HUDEP-2 (cell line): ENCODE data around the gene NAA15.
"Not testable (repeated sequence)": the region's sequence is repeated elsewhere in the genome, so short reads cannot be mapped to it uniquely, and the experiment has no call there.

ENCODE experiments used
- DNase-seq, 76 experiments: peaks; one replicate each; lab custom pipeline; 2025; ENCODE audit not compliant: unreplicated experiment in 76 of 76; lab: John Stamatoyannopoulos, UW

Gene NAA15

GRCh38 chr4:139443661-139444060 lies 142.4 kb downstream of the NAA15 start:
- peak in 42 of 76 experiments; percentile 1 to 86 (median 44) for DNase-seq

- not testable (repeated sequence) for DNase-seq
These were observed 143.6 kb downstream of the NAA15 start for GRCh38 chr4:139444881-139445280.

DNA sequence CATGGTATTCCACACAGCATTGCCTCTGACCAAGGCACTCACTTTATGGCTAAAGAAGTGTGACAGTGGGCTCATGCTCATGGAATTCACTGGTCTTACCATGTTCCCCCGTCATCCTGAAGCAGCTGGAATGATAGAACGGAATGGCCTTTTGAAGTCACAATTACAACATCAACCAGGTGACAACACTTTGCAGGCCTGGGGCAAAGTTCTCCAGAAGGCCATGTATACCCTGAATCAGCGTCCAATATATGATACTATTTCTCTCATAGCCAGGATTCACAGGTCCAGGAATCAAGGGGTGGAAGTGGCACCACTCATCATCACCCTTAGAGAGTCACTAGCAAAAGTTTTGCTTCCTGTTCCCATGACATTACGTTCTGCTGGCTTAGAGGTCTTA lies 145.8 kb downstream of the NAA15 start:
- DNase-seq, result not testable (repeated sequence)

DNA sequence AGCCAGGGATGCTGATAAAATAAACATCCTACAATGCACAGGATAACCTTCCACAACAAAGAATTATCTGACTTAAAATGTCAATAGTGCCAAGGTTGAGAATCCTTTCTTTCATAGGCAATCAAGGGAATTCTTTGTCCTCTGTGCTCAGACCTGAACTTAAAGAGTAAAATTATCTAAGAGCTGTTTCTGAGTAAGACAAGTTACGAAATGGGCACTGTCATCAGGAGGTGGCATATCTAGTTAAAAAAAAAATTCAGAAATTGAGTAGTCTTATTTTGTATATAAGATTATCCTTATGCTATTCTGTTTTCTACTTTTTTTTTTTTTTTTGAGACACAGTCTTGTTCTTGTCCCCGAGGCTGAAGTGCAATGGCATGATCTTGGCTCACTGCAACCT lies 149.3 kb downstream of the NAA15 start:
- no peak for DNase-seq

DNA sequence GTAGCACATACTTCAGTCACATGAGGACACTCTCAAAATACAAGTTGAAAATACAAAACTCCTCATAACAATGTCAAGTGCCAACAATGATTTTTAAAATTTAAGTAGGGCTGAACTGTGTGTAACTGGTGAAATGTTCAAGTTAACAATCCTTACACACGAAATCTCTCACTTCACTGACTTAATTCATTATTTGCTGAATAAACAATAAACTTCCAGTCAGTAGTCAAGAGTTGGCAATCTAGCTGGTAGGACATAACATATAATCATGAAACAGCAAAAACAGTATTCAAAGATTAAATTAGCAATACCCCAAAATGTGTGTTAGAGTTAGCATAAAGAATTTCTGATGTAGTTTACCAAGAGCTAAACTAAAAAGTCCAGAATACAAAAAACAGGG lies 150.7 kb downstream of the NAA15 start:
- DNase-seq, result no peak

DNA sequence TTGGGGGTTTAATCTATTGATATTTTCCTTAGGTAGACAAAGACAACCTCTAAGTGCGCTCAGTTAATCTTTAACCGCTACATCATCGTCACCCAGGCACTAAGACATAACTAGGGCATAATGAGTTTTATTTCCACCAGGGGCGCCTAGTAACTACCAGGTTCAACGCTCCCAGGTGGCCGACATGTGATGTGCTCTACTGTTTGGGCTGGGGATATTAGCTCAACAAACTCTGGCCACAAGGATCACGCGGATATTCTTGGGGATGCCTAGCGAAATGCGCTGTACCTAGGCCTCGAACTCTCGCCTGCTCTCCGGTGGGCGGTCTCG lies 151.7 kb downstream of the NAA15 start:
- peak in 44 of 76 experiments; percentile 4 to 91 (median 74) for DNase-seq

DNA sequence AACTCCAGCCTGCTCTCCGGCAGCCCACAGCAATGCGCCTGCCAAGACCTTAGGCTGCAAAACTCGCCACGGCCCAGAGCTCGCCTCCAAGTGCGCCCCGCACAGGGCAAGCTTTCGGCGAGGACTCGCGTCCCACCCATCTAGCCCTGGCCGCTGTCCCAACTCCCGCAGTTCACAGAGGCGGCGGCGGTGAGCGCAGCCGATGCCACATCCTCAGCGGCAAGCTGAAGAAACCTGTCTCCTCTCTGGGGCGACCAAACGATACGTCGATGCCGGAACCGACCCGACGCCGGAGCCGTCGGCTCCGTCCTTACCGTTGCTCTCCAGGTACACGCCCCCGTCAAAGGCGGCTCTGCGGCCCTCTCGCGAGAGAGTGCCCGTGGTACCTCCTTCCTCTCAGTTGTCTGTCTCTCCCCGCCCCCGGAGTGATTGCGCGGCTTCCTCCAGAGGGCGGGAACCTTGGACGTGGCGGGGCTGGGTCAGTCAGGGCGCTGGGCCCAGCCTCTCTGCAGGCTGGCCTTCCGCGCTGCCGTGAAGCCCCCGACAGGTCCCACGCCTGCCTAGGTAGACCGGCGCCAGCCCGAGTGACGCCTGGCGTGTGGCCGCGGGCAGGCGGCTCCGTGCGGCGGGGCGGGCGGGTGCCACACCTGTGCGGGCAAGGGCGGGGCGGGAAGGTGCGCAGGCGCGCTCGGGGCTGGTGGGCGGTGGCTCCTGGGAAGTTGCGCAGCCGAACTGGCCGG lies 152.2 kb downstream of the NAA15 start:
- peak; percentile 12 to 97 (median 93) for DNase-seq

- DNase-seq, result peak in 1 of 76 experiments; percentile 61
These were observed 153.1 kb downstream of the NAA15 start, which contains the start of gene RAB33B for GRCh38 chr4:139454111-139455045. Gene RAB33B, plus strand, starts transcription at chr4:139454121. Its CDS starts 75 bp downstream, at chr4:139454196.

- DNase-seq, result no peak
These were observed 153.8 kb downstream of the NAA15 start for GRCh38 chr4:139455126-139455538.

- DNase-seq, result no peak
These were observed 156.0 kb downstream of the NAA15 start for GRCh38 chr4:139457318-139457717.

GRCh38 chr4:139458543-139458942 lies 157.2 kb downstream of the NAA15 start:
- DNase-seq, result no peak

- DNase-seq, result no peak
These were observed 157.7 kb downstream of the NAA15 start for GRCh38 chr4:139458999-139459398.

DNA sequence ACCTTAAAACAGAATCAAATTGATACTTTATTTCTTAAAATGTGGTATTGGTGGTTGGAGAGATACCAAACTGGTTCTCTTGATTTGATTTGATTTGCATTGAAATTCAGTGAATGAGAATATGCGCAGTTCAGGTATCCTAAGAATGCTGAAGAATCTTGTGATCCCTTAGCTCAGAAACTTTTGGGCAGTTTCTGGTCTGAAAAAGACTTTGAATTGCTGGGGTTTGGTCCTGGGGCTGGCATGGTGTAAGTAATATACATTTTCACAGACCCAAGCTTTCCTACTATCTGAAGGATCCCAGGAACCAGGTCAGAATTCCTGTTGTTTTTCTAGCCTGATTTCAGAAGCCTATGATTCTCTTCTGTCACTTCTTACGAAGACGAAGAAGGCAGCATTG lies 159.3 kb downstream of the NAA15 start:
- no peak for DNase-seq

GRCh38 chr4:139461022-139461628 lies 159.8 kb downstream of the NAA15 start:
- no peak for DNase-seq

- not testable (repeated sequence) for DNase-seq
These were observed 163.2 kb downstream of the NAA15 start for GRCh38 chr4:139464512-139464911.

DNA sequence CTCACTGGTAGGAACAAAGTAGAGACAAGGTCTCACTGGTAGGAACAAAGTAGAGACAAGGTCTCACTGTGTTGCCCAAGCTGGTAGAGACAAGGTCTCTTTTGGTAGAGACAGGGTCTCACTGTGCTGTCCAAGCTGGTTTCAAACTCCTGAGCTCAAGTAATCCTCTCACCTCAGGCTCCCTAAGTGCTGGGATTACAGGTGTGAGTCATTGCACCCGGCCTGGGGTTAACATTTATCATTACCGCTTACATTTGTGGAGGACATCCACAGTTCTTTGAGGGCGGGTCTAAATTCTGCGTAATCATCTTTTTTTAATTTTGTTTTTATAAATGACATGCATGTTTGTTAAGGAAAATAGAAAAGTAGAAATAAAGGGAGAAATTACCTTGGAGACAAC lies 164.6 kb downstream of the NAA15 start:
- DNase-seq, result no peak

GRCh38 chr4:139468756-139469155 lies 167.5 kb downstream of the NAA15 start:
- DNase-seq, result not testable (repeated sequence)

DNA sequence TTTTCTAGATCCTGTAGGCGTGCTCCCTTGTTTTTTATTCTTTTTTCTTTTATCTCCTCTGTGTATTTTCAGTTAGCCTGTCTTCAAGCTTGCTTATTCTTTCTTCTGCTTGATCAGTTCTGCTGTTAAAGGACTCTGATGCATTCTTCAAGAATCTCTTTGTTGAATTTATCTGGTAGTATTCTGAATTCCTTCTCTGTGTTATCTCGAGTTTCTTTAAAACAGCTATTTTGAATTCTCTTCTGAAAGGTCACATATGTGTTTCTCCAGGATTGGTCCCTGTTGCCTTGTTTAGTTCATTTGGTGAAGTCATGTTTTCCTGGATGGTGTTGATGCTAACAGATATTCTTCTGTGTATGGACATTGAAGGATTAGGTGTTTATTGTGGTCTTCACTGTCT lies 167.9 kb downstream of the NAA15 start:
- DNase-seq, result no peak
